HL-60 (cell line): ENCODE data around the gene ADISSP.

Source experiments
- DNase-seq, 2 experiments: peaks; one replicate each; pipeline ENCODE4 v3.0.0-alpha.2; 2010 to 2020; ENCODE audit warnings: low read depth in 1 of 2, low spot score in 1 of 2
- H3K27ac ChIP-seq: fragments of 250-450 bp; sonication (Bioruptor Pico); replicated peaks from 2 replicates; pipeline ENCODE4 v1.5.1; 2020; ENCODE audit warnings: mild to moderate bottlenecking, moderate library complexity
- H3K27me3 ChIP-seq: fragments of 250-450 bp; sonication (Bioruptor Pico); 2 replicates; pipeline ENCODE4 v1.5.1; 2021; ENCODE audit warnings: mild to moderate bottlenecking, moderate library complexity; ENCODE audit not compliant: insufficient read depth, poor library complexity, severe bottlenecking
- H3K4me3 ChIP-seq: replicated peaks from 2 replicates; pipeline ENCODE4 v1.5.1; 2011; ENCODE audit warnings: mild to moderate bottlenecking, control low read depth, low read length; ENCODE audit not compliant: insufficient read depth
- CTCF ChIP-seq: IDR thresholded peaks from one replicate; pipeline ENCODE4 v1.5.1; 2011; ENCODE audit warnings: low read length, control low read depth, inconsistent platforms; ENCODE audit not compliant: insufficient read depth
- GABPA ChIP-seq: IDR thresholded peaks from 2 replicates; pipeline ENCODE4 v1.6.1; 2012; ENCODE audit warnings: low read depth
- POLR2AphosphoS5 ChIP-seq: IDR thresholded peaks from 2 replicates; pipeline ENCODE4 v1.6.1; 2012; ENCODE audit warnings: low read depth
- REST ChIP-seq: IDR thresholded peaks from 2 replicates; pipeline ENCODE4 v1.6.1; 2012; ENCODE audit warnings: low read depth; ENCODE audit not compliant: insufficient replicate concordance
- SPI1 ChIP-seq: IDR thresholded peaks from 2 replicates; pipeline ENCODE4 v1.6.1; 2012; ENCODE audit warnings: low read depth, mild to moderate bottlenecking, borderline replicate concordance

Gene ADISSP

GRCh38 chr20:3744806-3745685 is 22.5 kb downstream of the ADISSP start:
- peaks cover 2% of the 10 kb centered on the region for H3K27me3 ChIP-seq
- no peak overlapping the region for H3K4me3 ChIP-seq
- no peak for TF ChIP-seq CTCF
- no peak for TF ChIP-seq REST
- no peak for TF ChIP-seq POLR2AphosphoS5
- TF ChIP-seq SPI1 = no peak
- no peak for DNase-seq
- H3K27ac ChIP-seq = no peak overlapping the region

GRCh38 chr20:3744037-3744436 is 23.5 kb downstream of the ADISSP start:
- no peak overlapping the region for H3K27ac ChIP-seq
- no peak for DNase-seq
- peaks cover 2% of the 10 kb centered on the region for H3K27me3 ChIP-seq
- TF ChIP-seq GABPA (no peak), POLR2AphosphoS5 (no peak), CTCF (no peak), SPI1 (no peak), REST (no peak)
- H3K4me3 ChIP-seq = no peak overlapping the region

- Histone ChIP-seq H3K27ac (no peak overlapping the region), H3K27me3 (peaks cover 2% of the 10 kb centered on the region), H3K4me3 (no peak overlapping the region)
- TF ChIP-seq GABPA (no peak), CTCF (no peak), REST (no peak), SPI1 (no peak), POLR2AphosphoS5 (no peak)
- DNase-seq = no peak
These were observed 24.3 kb downstream of the ADISSP start for GRCh38 chr20:3743251-3743650.
